K562 (cell line): ENCODE results near the gene ARPC1A. TPM values are rescaled to one million over a fixed set of nuclear protein-coding genes. Genes with fewer than 3 reads are reported as not detected.

ENCODE experiments used
- BRCA1 ChIP-seq, 2 experiments: fragments of 450-650 bp in 1 of 2; sonication (generic) in 1 of 2; formaldehyde crosslinking in 1 of 2; IDR thresholded peaks; 2 replicates each; pipeline versions ENCODE4 v1.5.0 to v1.6.1; 2017 to 2020; ENCODE audit warnings: mild to moderate bottlenecking in 1 of 2, missing genetic modification reagents in 1 of 2
- CBFA2T3 ChIP-seq: fragments of 450-650 bp; IDR thresholded peaks from 2 replicates; pipeline ENCODE4 v1.6.1; 2017
- COPS2 ChIP-seq: fragments of 450-650 bp; conservative IDR thresholded peaks from 2 replicates; pipeline ENCODE4 v1.6.1; 2016; ENCODE audit warnings: mild to moderate bottlenecking, moderate library complexity
- EGR1 ChIP-seq: fragments of 450-650 bp; conservative IDR thresholded peaks from 2 replicates; pipeline ENCODE4 v1.6.1; 2017; ENCODE audit warnings: mild to moderate bottlenecking
- EP300 ChIP-seq: IDR thresholded peaks from 2 replicates; pipeline ENCODE4 v1.6.1; 2012; ENCODE audit warnings: low read length, improper control_type of control experiment
- HSF4 ChIP-seq: fragments of 250-450 bp; sonication (Bioruptor Pico); IDR thresholded peaks from 2 replicates; pipeline ENCODE4 v2.1.2; 2022; ENCODE audit warnings: mild to moderate bottlenecking, moderate library complexity, borderline replicate concordance
- MAFK ChIP-seq: IDR thresholded peaks from 2 replicates; pipeline ENCODE4 v1.6.1; 2011; ENCODE audit warnings: low read length, improper control_type of control experiment
- MBD2 ChIP-seq: sonication (generic); IDR thresholded peaks from 2 replicates; pipeline ENCODE4 v1.6.1; 2016; ENCODE audit warnings: low read depth, borderline replicate concordance
- NCOA2 ChIP-seq, 2 experiments: fragments of 450-650 bp; IDR thresholded peaks; 2 replicates each; pipeline ENCODE4 v1.6.1; 2018; ENCODE audit warnings: mild to moderate bottlenecking in 2 of 2, moderate library complexity in 1 of 2; ENCODE audit not compliant: partially characterized antibody in 2 of 2
- NFIC ChIP-seq: fragments of 450-650 bp; IDR thresholded peaks from 2 replicates; pipeline ENCODE4 v1.6.1; 2017; ENCODE audit warnings: mild to moderate bottlenecking, inconsistent platforms
- NUFIP1 ChIP-seq: fragments of 450-650 bp; IDR thresholded peaks from 2 replicates; pipeline ENCODE4 v1.6.1; 2018; ENCODE audit not compliant: partially characterized antibody
- RFX1 ChIP-seq: fragments of 450-650 bp; IDR thresholded peaks from 2 replicates; pipeline ENCODE4 v1.6.1; 2016; ENCODE audit warnings: mild to moderate bottlenecking, moderate library complexity
- SAFB ChIP-seq: fragments of 200-400 bp; formaldehyde crosslinking; IDR thresholded peaks from 2 replicates; pipeline ENCODE4 v1.6.1; 2017; ENCODE audit warnings: low read depth, low read length, borderline replicate concordance
- SETDB1 ChIP-seq: IDR thresholded peaks from one replicate; pipeline ENCODE4 v1.6.1; 2012; ENCODE audit warnings: low read length, control low read depth, inconsistent platforms
- SMARCA5 ChIP-seq: fragments of 450-650 bp; IDR thresholded peaks from 2 replicates; pipeline ENCODE4 v1.6.1; 2016
- SMARCC2 ChIP-seq: fragments of 450-650 bp; IDR thresholded peaks from 2 replicates; pipeline ENCODE4 v1.6.1; 2017; ENCODE audit warnings: antibody characterized with exemption, moderate library complexity, mild to moderate bottlenecking, low read depth
- YBX1 ChIP-seq: fragments of 450-650 bp; IDR thresholded peaks from 2 replicates; pipeline ENCODE4 v1.7.1; 2016; ENCODE audit warnings: mild to moderate bottlenecking
- ZC3H8 ChIP-seq: fragments of 450-650 bp; IDR thresholded peaks from 2 replicates; pipeline ENCODE4 v1.6.1; 2017
- ZNF512 ChIP-seq: IDR thresholded peaks from 2 replicates; pipeline ENCODE4 v1.6.1; 2016; ENCODE audit warnings: missing genetic modification characterization, missing compliant biosample characterization
- ZNF717 ChIP-seq: fragments of 250-450 bp; sonication (Bioruptor Pico); IDR thresholded peaks from 2 replicates; pipeline ENCODE4 v1.5.0; 2021
- polyA plus RNA-seq, 8 experiments: library from polyadenylated mRNA; depleted of rRNA in 4 of 8; stranded (reverse) in 5 of 8; unstranded in 3 of 8; fragments of >200 nt; fragmentation: Nextera tagmentation in 2 of 8; fragmentation: Illumina TruSeq in 1 of 8; extraction: Ambion mirVana in 2 of 8; extraction: Trizol in 1 of 8; gene quantifications; 2 replicates each; pipeline versions ENCODE4 v1.2.1 to v1.2.3, GENCODE V29; 2011 to 2014; ENCODE audit warnings: inconsistent platforms in 1 of 8, missing spikeins in 1 of 8
- total RNA-seq, 7 experiments: library from RNA; depleted of rRNA in 6 of 7; stranded (reverse); fragments of >200 nt in 6 of 7; fragmentation: Illumina TruSeq in 2 of 7; extraction: Trizol in 2 of 7; gene quantifications; 2 replicates each; pipeline versions ENCODE4 v1.2.1 to v1.2.3, GENCODE V29; 2011 to 2021; ENCODE audit warnings: low replicate concordance in 1 of 7
- TF ChIP-seq, protein P1 (sequence below), 2 experiments: fragments of 200-800 bp in 1 of 2; sonication (Bioruptor generic) in 1 of 2; sonication (generic) in 1 of 2; formaldehyde crosslinking in 1 of 2; IDR thresholded peaks in 1 of 2; conservative IDR thresholded peaks in 1 of 2; 2 replicates each; pipeline versions ENCODE4 v1.5.0 to v1.6.1; 2016 to 2020; ENCODE audit warnings: missing compliant biosample characterization in 1 of 2, missing genetic modification characterization in 1 of 2, missing genetic modification reagents in 1 of 2
- TF ChIP-seq, protein P2 (sequence below), 2 experiments: fragments of 150-350 bp in 1 of 2; IDR thresholded peaks; 2 replicates each; pipeline ENCODE4 v1.6.1; 2012 to 2016; ENCODE audit warnings: low read depth in 2 of 2, low read length in 2 of 2, mild to moderate bottlenecking in 1 of 2, moderate library complexity in 1 of 2
- TF ChIP-seq, protein P3 (sequence below): sonication (generic); formaldehyde crosslinking; IDR thresholded peaks from 2 replicates; pipeline ENCODE4 v1.8.0; 2023; ENCODE audit warnings: mild to moderate bottlenecking, missing genetic modification reagents

ARPC1A gene
- total and polyA plus RNA-seq, 9 of the 15 experiments (the other 6 are each of a cell fraction or from before 2014, with no cell fraction given), result 39.5 to 151 (median 86.1) TPM

- TF ChIP-seq BRCA1 (IDR thresholded peaks at IDR 0.05) (no peak), BRCA1 (CRISPR knock-in tag; IDR thresholded peaks at IDR 0.05) (no peak), HSF4 (CRISPR knock-in tag) (no peak), ZNF512 (no peak), YBX1 (no peak), RFX1 (no peak), NCOA2 (IDR thresholded peaks at IDR 0.05; ENCODE audit: partially characterized antibody in 2 of 2) (no peak), SMARCC2 (no peak), NUFIP1 (no peak), EP300 (no peak), EGR1 (0 out of 2 replicates have a peak, but pooled peaks have one; percentile 12), SETDB1 (no peak), MAFK (no peak), SMARCA5 (no peak), ZC3H8 (no peak), ZNF717 (no peak), CBFA2T3 (no peak), COPS2 (no peak), NFIC (peak; percentile 65), SAFB (no peak), MBD2 (peak; percentile 12; the same call in 1 of the 2 replicates)
- TF ChIP-seq, protein P1, sequence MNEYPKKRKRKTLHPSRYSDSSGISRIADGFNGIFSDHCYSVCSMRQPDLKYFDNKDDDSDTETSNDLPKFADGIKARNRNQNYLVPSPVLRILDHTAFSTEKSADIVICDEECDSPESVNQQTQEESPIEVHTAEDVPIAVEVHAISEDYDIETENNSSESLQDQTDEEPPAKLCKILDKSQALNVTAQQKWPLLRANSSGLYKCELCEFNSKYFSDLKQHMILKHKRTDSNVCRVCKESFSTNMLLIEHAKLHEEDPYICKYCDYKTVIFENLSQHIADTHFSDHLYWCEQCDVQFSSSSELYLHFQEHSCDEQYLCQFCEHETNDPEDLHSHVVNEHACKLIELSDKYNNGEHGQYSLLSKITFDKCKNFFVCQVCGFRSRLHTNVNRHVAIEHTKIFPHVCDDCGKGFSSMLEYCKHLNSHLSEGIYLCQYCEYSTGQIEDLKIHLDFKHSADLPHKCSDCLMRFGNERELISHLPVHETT (CRISPR knock-in tag; conservative IDR thresholded peaks at IDR 0.05 in 1 of 2, IDR thresholded peaks at IDR 0.05 in 1 of 2), result peak in 1 of 2 experiments; percentile 63; a peak in 2 of 4 replicates
- TF ChIP-seq, protein P2, sequence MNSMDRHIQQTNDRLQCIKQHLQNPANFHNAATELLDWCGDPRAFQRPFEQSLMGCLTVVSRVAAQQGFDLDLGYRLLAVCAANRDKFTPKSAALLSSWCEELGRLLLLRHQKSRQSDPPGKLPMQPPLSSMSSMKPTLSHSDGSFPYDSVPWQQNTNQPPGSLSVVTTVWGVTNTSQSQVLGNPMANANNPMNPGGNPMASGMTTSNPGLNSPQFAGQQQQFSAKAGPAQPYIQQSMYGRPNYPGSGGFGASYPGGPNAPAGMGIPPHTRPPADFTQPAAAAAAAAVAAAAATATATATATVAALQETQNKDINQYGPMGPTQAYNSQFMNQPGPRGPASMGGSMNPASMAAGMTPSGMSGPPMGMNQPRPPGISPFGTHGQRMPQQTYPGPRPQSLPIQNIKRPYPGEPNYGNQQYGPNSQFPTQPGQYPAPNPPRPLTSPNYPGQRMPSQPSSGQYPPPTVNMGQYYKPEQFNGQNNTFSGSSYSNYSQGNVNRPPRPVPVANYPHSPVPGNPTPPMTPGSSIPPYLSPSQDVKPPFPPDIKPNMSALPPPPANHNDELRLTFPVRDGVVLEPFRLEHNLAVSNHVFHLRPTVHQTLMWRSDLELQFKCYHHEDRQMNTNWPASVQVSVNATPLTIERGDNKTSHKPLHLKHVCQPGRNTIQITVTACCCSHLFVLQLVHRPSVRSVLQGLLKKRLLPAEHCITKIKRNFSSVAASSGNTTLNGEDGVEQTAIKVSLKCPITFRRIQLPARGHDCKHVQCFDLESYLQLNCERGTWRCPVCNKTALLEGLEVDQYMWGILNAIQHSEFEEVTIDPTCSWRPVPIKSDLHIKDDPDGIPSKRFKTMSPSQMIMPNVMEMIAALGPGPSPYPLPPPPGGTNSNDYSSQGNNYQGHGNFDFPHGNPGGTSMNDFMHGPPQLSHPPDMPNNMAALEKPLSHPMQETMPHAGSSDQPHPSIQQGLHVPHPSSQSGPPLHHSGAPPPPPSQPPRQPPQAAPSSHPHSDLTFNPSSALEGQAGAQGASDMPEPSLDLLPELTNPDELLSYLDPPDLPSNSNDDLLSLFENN (IDR thresholded peaks at IDR 0.05; ENCODE audit: low read depth in 2 of 2, low read length in 2 of 2), result no peak
- TF ChIP-seq, protein P3, sequence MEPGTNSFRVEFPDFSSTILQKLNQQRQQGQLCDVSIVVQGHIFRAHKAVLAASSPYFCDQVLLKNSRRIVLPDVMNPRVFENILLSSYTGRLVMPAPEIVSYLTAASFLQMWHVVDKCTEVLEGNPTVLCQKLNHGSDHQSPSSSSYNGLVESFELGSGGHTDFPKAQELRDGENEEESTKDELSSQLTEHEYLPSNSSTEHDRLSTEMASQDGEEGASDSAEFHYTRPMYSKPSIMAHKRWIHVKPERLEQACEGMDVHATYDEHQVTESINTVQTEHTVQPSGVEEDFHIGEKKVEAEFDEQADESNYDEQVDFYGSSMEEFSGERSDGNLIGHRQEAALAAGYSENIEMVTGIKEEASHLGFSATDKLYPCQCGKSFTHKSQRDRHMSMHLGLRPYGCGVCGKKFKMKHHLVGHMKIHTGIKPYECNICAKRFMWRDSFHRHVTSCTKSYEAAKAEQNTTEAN (CRISPR knock-in tag), result no peak
Observed at GRCh38 chr7:99375070-99375807, 49.5 kb downstream of the ARPC1A start (continued).
